Liver (tissue), 3 donors: ENCODE measurements around the gene PPM1E.

ENCODE experiments used
- CTCF ChIP-seq: fragments of 150-350 bp; IDR thresholded peaks from 2 replicates; pipeline ENCODE4 v1.5.1; 2017; ENCODE audit warnings: improper control_type of control experiment, low read depth, low read length; ENCODE audit not compliant: missing input control
- EGR1 ChIP-seq, 2 donors: IDR thresholded peaks; 2 replicates each; pipeline ENCODE4 v1.6.1; 2016 to 2018; ENCODE audit warnings: antibody characterized with exemption in 2 of 2, low read depth in 2 of 2
- FOXA1 ChIP-seq: IDR thresholded peaks from 2 replicates; pipeline ENCODE4 v1.6.1; 2016; ENCODE audit warnings: antibody characterized with exemption
- GABPA ChIP-seq, 2 donors: IDR thresholded peaks in 1 of 2; conservative IDR thresholded peaks in 1 of 2; 2 replicates each; pipeline ENCODE4 v1.6.1; 2016; ENCODE audit warnings: antibody characterized with exemption in 2 of 2, mild to moderate bottlenecking in 1 of 2, moderate library complexity in 1 of 2
- RAD21 ChIP-seq, 2 donors: IDR thresholded peaks; 2 replicates each; pipeline ENCODE4 v1.6.1; 2016; ENCODE audit warnings: antibody characterized with exemption in 2 of 2, mild to moderate bottlenecking in 2 of 2
- RXRA ChIP-seq, 2 donors: IDR thresholded peaks; 2 replicates each; pipeline ENCODE4 v1.6.1; 2017 to 2018; ENCODE audit warnings: antibody characterized with exemption in 2 of 2, mild to moderate bottlenecking in 1 of 2
- SP1 ChIP-seq: IDR thresholded peaks from 2 replicates; pipeline ENCODE4 v1.6.1; 2018; ENCODE audit warnings: antibody characterized with exemption, mild to moderate bottlenecking
- TAF1 ChIP-seq: conservative IDR thresholded peaks from 2 replicates; pipeline ENCODE4 v1.6.1; 2016; ENCODE audit warnings: antibody characterized with exemption, mild to moderate bottlenecking
- ZBTB33 ChIP-seq: IDR thresholded peaks from 2 replicates; pipeline ENCODE4 v1.6.1; 2016; ENCODE audit warnings: antibody characterized with exemption
- TF ChIP-seq, protein P1 (sequence below): IDR thresholded peaks from 2 replicates; pipeline ENCODE4 v1.6.1; 2016; ENCODE audit warnings: antibody characterized with exemption
- TF ChIP-seq, protein P2 (sequence below): IDR thresholded peaks from 2 replicates; pipeline ENCODE4 v1.6.1; 2016; ENCODE audit warnings: antibody characterized with exemption, mild to moderate bottlenecking
- donor health status: healthy.
- donor health status: healthy.

- TF ChIP-seq CTCF (no peak), RAD21 (IDR thresholded peaks at IDR 0.05) (no peak), TAF1 (no peak), RXRA (IDR thresholded peaks at IDR 0.05) (no peak), SP1 (no peak), GABPA (IDR thresholded peaks at IDR 0.05 in 1 of 2, conservative IDR thresholded peaks at IDR 0.05 in 1 of 2) (no peak), FOXA1 (no peak), ZBTB33 (no peak), EGR1 (IDR thresholded peaks at IDR 0.05; ENCODE audit: low read depth in 2 of 2) (no peak)
- TF ChIP-seq, protein P1, sequence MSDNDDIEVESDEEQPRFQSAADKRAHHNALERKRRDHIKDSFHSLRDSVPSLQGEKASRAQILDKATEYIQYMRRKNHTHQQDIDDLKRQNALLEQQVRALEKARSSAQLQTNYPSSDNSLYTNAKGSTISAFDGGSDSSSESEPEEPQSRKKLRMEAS, result no peak
- TF ChIP-seq, protein P2, sequence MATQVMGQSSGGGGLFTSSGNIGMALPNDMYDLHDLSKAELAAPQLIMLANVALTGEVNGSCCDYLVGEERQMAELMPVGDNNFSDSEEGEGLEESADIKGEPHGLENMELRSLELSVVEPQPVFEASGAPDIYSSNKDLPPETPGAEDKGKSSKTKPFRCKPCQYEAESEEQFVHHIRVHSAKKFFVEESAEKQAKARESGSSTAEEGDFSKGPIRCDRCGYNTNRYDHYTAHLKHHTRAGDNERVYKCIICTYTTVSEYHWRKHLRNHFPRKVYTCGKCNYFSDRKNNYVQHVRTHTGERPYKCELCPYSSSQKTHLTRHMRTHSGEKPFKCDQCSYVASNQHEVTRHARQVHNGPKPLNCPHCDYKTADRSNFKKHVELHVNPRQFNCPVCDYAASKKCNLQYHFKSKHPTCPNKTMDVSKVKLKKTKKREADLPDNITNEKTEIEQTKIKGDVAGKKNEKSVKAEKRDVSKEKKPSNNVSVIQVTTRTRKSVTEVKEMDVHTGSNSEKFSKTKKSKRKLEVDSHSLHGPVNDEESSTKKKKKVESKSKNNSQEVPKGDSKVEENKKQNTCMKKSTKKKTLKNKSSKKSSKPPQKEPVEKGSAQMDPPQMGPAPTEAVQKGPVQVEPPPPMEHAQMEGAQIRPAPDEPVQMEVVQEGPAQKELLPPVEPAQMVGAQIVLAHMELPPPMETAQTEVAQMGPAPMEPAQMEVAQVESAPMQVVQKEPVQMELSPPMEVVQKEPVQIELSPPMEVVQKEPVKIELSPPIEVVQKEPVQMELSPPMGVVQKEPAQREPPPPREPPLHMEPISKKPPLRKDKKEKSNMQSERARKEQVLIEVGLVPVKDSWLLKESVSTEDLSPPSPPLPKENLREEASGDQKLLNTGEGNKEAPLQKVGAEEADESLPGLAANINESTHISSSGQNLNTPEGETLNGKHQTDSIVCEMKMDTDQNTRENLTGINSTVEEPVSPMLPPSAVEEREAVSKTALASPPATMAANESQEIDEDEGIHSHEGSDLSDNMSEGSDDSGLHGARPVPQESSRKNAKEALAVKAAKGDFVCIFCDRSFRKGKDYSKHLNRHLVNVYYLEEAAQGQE, result no peak
These were observed 262.4 kb downstream of the PPM1E start for GRCh38 chr17:59018019-59018418.
